ENCODE data around the gene FGF4.

DNA sequence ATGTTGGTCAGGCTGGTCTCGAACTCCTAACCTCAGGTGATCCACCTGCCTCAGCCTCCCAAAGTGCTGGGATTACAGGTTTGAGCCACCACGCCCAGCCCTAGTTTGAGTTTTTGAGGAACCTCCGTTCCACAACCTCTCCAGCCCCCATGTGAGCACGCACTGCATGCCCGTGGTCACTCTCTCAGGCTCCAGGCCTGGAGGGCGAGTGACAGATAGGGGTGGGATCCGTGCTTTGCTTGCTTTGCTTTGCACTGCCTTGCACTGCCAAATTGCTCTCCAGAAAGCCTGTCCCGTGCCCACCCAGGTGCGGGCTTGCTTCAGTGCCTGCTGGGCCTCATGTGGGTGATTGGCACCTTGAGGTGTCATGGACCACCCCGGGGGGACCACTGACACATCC lies 29.9 kb downstream of the FGF4 start:
- TF ChIP-seq POLR2AphosphoS5 (IDR thresholded peaks at IDR 0.05): no peak
- TF ChIP-seq, protein P1, sequence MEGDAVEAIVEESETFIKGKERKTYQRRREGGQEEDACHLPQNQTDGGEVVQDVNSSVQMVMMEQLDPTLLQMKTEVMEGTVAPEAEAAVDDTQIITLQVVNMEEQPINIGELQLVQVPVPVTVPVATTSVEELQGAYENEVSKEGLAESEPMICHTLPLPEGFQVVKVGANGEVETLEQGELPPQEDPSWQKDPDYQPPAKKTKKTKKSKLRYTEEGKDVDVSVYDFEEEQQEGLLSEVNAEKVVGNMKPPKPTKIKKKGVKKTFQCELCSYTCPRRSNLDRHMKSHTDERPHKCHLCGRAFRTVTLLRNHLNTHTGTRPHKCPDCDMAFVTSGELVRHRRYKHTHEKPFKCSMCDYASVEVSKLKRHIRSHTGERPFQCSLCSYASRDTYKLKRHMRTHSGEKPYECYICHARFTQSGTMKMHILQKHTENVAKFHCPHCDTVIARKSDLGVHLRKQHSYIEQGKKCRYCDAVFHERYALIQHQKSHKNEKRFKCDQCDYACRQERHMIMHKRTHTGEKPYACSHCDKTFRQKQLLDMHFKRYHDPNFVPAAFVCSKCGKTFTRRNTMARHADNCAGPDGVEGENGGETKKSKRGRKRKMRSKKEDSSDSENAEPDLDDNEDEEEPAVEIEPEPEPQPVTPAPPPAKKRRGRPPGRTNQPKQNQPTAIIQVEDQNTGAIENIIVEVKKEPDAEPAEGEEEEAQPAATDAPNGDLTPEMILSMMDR (IDR thresholded peaks at IDR 0.05): no peak
